ENCODE data around the gene HOXC10. TPM values are rescaled to one million over a fixed set of nuclear protein-coding genes. Genes with fewer than 3 reads are reported as not detected.
A peak's percentile ranks its signal among the peaks of the same experiment; 100 is the strongest.

The HOXC10 gene
- total RNA-seq, 1 donor from 2014 or later, result not detected

- POLR2A ChIA-PET, result no interaction called here
- CTCF ChIA-PET, result no interaction called here
These were observed 9.0 kb downstream of the HOXC10 start for GRCh38 chr12:53994009-53994263.

DNA sequence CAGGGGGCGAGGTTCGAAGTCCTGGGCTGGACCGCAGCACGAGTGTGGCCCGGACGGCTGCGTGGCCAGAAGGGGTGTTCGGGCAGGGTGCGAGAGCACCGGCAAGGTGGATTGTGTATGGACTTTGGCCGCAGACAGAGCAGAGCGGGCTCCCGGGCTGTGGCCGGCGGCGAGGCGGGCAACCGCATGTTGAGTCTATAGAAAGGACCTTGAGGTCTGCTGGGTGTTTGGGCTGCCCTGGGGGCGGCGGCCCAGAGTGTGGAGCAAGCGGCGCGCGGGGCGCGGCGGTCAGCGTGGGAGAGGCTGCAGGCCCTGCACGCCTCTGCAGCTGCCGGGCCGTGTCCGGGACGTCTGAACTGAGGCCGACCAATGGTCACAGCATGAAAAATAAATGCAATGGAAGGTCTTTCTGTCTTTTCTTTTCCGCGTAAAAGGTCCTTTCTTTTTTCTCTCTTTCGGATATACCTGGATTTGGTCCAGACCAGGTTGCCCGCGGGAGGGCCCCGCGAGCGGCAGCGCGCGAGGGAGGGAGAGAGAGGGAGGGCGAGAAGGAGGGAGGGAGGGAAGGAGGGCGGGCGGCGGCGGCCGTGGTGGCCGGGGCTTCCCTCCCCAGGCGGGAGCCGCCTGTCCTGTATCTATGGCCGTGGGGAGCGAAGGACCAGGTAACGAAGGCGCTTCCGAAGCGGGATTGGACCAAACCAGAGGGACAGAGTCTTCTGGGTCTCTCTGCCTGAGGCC lies 9.5 kb downstream of the HOXC10 start:
- Mint-ChIP-seq H3K27ac (peak overlapping the region; percentile 20), H3K4me3 (peak overlapping the region; percentile 82), H3K4me1 (peaks cover 34% of the 10 kb centered on the region), H3K9me3 (peaks cover 2% of the 10 kb centered on the region), H3K27me3 (peaks cover 80% of the 10 kb centered on the region), H3K36me3 (ENCODE audit: low read depth) (peaks cover 1% of the 10 kb centered on the region)
- no peak for ATAC-seq (ENCODE audit: low read depth)
- POLR2A ChIA-PET, result interaction anchor here (0.6 kb wide), 1 partner anchor 198 kb away, joined by 3 read pairs; no protein-coding TSS in a partner anchor
- no peak for TF ChIP-seq CTCF (IDR thresholded peaks at IDR 0.05)
- intact Hi-C loops (cut with micrococcal nuclease), result loop anchor here (2.0 to 5.0 kb wide), 3 partner anchors 20 to 42 kb away; partner anchors contain the start of genes HOTAIR, HOXC12 and HOXC5
- CTCF ChIA-PET, result no interaction called here
- no peak for DNase-seq

More at GRCh38 chr12:53994009-53994263, 9.0 kb downstream of the HOXC10 start:
- Mint-ChIP-seq H3K36me3 (ENCODE audit: low read depth) (peaks cover 1% of the 10 kb centered on the region), H3K27me3 (peaks cover 83% of the 10 kb centered on the region), H3K27ac (peak overlapping the region; percentile 20), H3K4me1 (peaks cover 38% of the 10 kb centered on the region), H3K4me3 (peak overlapping the region; percentile 35), H3K9me3 (peaks cover 2% of the 10 kb centered on the region)
- ATAC-seq (ENCODE audit: low read depth) (no peak), DNase-seq (no peak)
- no peak for TF ChIP-seq CTCF (IDR thresholded peaks at IDR 0.05)
- intact Hi-C loops (cut with micrococcal nuclease), result loop anchor here (2.0 kb wide), 1 partner anchor 19 kb away; the partner anchor contains the start of gene HOTAIR

GRCh38 chr12:53995002-53995377 lies 10.0 kb downstream of the HOXC10 start:
- H3K36me3 Mint-ChIP-seq (ENCODE audit: low read depth), result peaks cover 1% of the 10 kb centered on the region
- H3K27ac Mint-ChIP-seq, result no peak overlapping the region
- CTCF ChIA-PET, result interaction anchor here (1.7 kb wide), 1 partner anchor 10 kb away, joined by 6 read pairs; no protein-coding TSS in a partner anchor
- POLR2A ChIA-PET, result interaction anchor here (0.6 kb wide), 1 partner anchor 197 kb away, joined by 3 read pairs; no protein-coding TSS in a partner anchor
- peak overlapping the region; percentile 82 for H3K4me3 Mint-ChIP-seq
- peaks cover 33% of the 10 kb centered on the region for H3K4me1 Mint-ChIP-seq
- ATAC-seq (ENCODE audit: low read depth), result peak; percentile 25
- DNase-seq, result no peak
- H3K27me3 Mint-ChIP-seq, result peaks cover 79% of the 10 kb centered on the region
- intact Hi-C loops (cut with micrococcal nuclease), result loop anchor here (2.0 to 5.0 kb wide), 3 partner anchors 20 to 43 kb away; partner anchors contain the start of genes HOTAIR, HOXC12 and HOXC5
- TF ChIP-seq CTCF (IDR thresholded peaks at IDR 0.05), result no peak
- peaks cover 2% of the 10 kb centered on the region for H3K9me3 Mint-ChIP-seq

DNA sequence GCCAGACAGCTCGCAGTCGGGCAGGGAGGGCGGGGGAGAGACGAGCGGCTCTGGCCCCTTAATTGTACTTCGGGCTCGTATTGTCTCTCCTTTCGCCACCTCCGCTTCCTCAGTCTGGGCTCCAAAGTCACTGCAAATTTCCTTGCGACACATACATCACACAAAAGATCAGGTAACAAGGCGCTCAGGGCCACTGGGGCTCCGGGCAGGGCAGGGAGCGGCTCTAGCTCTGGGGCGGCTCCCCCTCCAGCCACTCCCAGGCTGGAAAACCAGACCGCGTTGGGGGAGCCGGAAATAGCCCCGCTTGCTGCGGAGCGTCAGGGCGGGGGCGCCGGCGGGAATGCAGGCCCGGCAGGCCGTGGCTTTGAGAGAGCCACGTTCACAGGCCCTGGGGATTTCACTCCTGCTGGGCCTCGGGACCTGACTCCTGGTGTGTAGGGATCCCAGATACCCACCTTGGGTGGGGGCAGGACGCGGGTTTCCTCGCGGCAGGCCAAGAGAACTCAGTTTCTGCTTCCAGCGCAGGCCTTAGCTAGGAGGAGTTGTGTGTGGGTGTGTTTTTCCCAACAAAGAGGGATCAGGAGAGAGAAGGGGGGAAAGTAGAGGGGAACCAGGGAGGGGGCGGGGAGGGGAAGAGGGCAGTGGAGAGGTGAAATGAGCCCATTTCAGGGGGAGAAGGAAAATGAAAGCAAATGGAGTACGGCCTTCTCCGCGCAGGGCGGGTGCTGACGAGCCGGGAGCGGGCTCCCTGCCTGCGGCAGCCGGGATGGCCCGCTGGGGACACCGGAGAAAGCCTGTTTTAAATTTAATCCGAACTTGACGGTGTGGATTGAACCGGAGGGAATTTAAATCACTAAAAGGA lies 10.7 kb downstream of the HOXC10 start:
- Mint-ChIP-seq H3K27me3 (peaks cover 75% of the 10 kb centered on the region), H3K27ac (no peak overlapping the region), H3K9me3 (peaks cover 2% of the 10 kb centered on the region), H3K4me3 (peak overlapping the region; percentile 82), H3K4me1 (peaks cover 34% of the 10 kb centered on the region), H3K36me3 (ENCODE audit: low read depth) (peaks cover 1% of the 10 kb centered on the region)
- DNase-seq, result no peak
- POLR2A ChIA-PET, result interaction anchor here (0.6 to 0.7 kb wide), 2 partner anchors 14 to 197 kb away, joined by 3 to 9 read pairs; partner anchors contain the start of gene HOXC8
- CTCF ChIA-PET, result interaction anchor here (1.7 kb wide), 1 partner anchor 10 kb away, joined by 6 read pairs; no protein-coding TSS in a partner anchor
- no peak for TF ChIP-seq CTCF (IDR thresholded peaks at IDR 0.05)
- peak; percentile 37 for ATAC-seq (ENCODE audit: low read depth)
- intact Hi-C loops (cut with micrococcal nuclease), result loop anchor here (2.0 to 5.0 kb wide), 4 partner anchors 19 to 43 kb away; partner anchors contain the start of genes HOTAIR, HOXC12 and HOXC5
